NCI-H510A treated with DMSO at 0.1 percent for 48 hours (cell line): Measurements from ENCODE around the gene C1QL3.

Experiments used
- DNase-seq: peaks from one replicate; lab custom pipeline; 2025; lab: John Stamatoyannopoulos, UW

C1QL3 gene

GRCh38 chr10:16521311-16522016, at the start of gene C1QL3:
Gene C1QL3 (minus strand): TSS chr10:16521879. CDS start chr10:16521065, 814 bp downstream.
- peak; percentile 5 for DNase-seq

GRCh38 chr10:16570731-16571130, 49.1 kb upstream of the C1QL3 start:
- DNase-seq, result no peak

GRCh38 chr10:16566202-16566805, 44.6 kb upstream of the C1QL3 start:
- no peak for DNase-seq

GRCh38 chr10:16565604-16566003, 43.9 kb upstream of the C1QL3 start:
- DNase-seq, result no peak

GRCh38 chr10:16562891-16563290, 41.2 kb upstream of the C1QL3 start:
- DNase-seq, result no peak

GRCh38 chr10:16559236-16559773, 37.6 kb upstream of the C1QL3 start:
- DNase-seq, result no peak

GRCh38 chr10:16547973-16548372, 26.3 kb upstream of the C1QL3 start:
- DNase-seq, result no peak

- DNase-seq, result no peak
These were observed 23.5 kb upstream of the C1QL3 start for GRCh38 chr10:16545116-16545736.

GRCh38 chr10:16544591-16544990, 22.9 kb upstream of the C1QL3 start:
- DNase-seq, result no peak

- DNase-seq, result no peak
These were observed 22.4 kb upstream of the C1QL3 start for GRCh38 chr10:16544099-16544498.

- DNase-seq, result no peak
These were observed 14.5 kb upstream of the C1QL3 start for GRCh38 chr10:16536155-16536554.

GRCh38 chr10:16529853-16530252, 8.2 kb upstream of the C1QL3 start:
- no peak for DNase-seq

- DNase-seq, result no peak
These were observed 5.8 kb upstream of the C1QL3 start for GRCh38 chr10:16527452-16527851.

- DNase-seq, result peak; percentile 2
These were observed 779 bp downstream of the C1QL3 start for GRCh38 chr10:16520900-16521299.

- no peak for DNase-seq
These were observed 1.5 kb downstream of the C1QL3 start for GRCh38 chr10:16519908-16520861.

- no peak for DNase-seq
These were observed 2.3 kb downstream of the C1QL3 start for GRCh38 chr10:16519250-16519907.

GRCh38 chr10:16518822-16519221, 2.9 kb downstream of the C1QL3 start:
- DNase-seq, result no peak

GRCh38 chr10:16510843-16511242, 10.8 kb downstream of the C1QL3 start:
- no peak for DNase-seq

GRCh38 chr10:16509996-16510395, 11.7 kb downstream of the C1QL3 start:
- no peak for DNase-seq

- no peak for DNase-seq
These were observed 16.5 kb downstream of the C1QL3 start for GRCh38 chr10:16505161-16505560.

- DNase-seq, result no peak
These were observed 23.8 kb downstream of the C1QL3 start for GRCh38 chr10:16497911-16498310.
